ENCODE measurements around the gene TENT5C.

TENT5C gene

GRCh38 chr1:117567976-117568375 lies 37.9 kb upstream of the TENT5C start:
- no peaks in the 10 kb centered on the region for H3K27me3 ChIP-seq (ENCODE audit: insufficient read depth, low read length)
- no peaks in the 10 kb centered on the region for H3K9me3 ChIP-seq (ENCODE audit: low read length)
- H3K4me2 ChIP-seq (ENCODE audit: low read length): no peak overlapping the region
- H3F3A ChIP-seq (ENCODE audit: insufficient read depth, low read length): no peaks in the 10 kb centered on the region
- H3K4me1 ChIP-seq (ENCODE audit: insufficient read depth, low read length, severe bottlenecking): peaks cover 16% of the 10 kb centered on the region
- TF ChIP-seq EZH2 (IDR thresholded peaks at IDR 0.05; ENCODE audit: borderline replicate concordance, low read length) (no peak), CTCF (IDR thresholded peaks at IDR 0.05; ENCODE audit: low read length) (no peak)
- no peak overlapping the region for H3K27ac ChIP-seq (ENCODE audit: low read depth, low read length, poor library complexity, severe bottlenecking)
- H3K36me3 ChIP-seq (ENCODE audit: insufficient read depth, low read length): no peaks in the 10 kb centered on the region
- H3K4me3 ChIP-seq (ENCODE audit: low read depth, low read length, poor library complexity, severe bottlenecking): no peak overlapping the region
- no peaks in the 10 kb centered on the region for H4K20me1 ChIP-seq (ENCODE audit: insufficient read depth, low read length)
- H3K9me2 ChIP-seq (ENCODE audit: low read depth, low read length): no peaks in the 10 kb centered on the region
- H2AFZ ChIP-seq (ENCODE audit: low read length): no peak overlapping the region
- H3K79me2 ChIP-seq (ENCODE audit: insufficient read depth, low read length): no peaks in the 10 kb centered on the region
- H3K9ac ChIP-seq (ENCODE audit: low read length): no peak overlapping the region

- Histone ChIP-seq H3K4me2 (ENCODE audit: low read length) (no peak overlapping the region), H2AFZ (ENCODE audit: low read length) (no peak overlapping the region), H3K79me2 (ENCODE audit: insufficient read depth, low read length) (no peaks in the 10 kb centered on the region), H3K9ac (ENCODE audit: low read length) (no peak overlapping the region), H3K9me3 (ENCODE audit: low read length) (no peaks in the 10 kb centered on the region), H3K27me3 (ENCODE audit: insufficient read depth, low read length) (no peaks in the 10 kb centered on the region), H3K4me3 (ENCODE audit: low read depth, low read length, poor library complexity, severe bottlenecking) (no peak overlapping the region), H3K4me1 (ENCODE audit: insufficient read depth, low read length, severe bottlenecking) (peaks cover 17% of the 10 kb centered on the region), H3K27ac (ENCODE audit: low read depth, low read length, poor library complexity, severe bottlenecking) (no peak overlapping the region), H3K9me2 (ENCODE audit: low read depth, low read length) (no peaks in the 10 kb centered on the region), H3K36me3 (ENCODE audit: insufficient read depth, low read length) (no peaks in the 10 kb centered on the region), H4K20me1 (ENCODE audit: insufficient read depth, low read length) (no peaks in the 10 kb centered on the region), H3F3A (ENCODE audit: insufficient read depth, low read length) (no peaks in the 10 kb centered on the region)
- TF ChIP-seq EZH2 (IDR thresholded peaks at IDR 0.05; ENCODE audit: borderline replicate concordance, low read length) (no peak), CTCF (IDR thresholded peaks at IDR 0.05; ENCODE audit: low read length) (no peak)
Observed at GRCh38 chr1:117568999-117569398, 36.8 kb upstream of the TENT5C start.

- Histone ChIP-seq H3K36me3 (ENCODE audit: insufficient read depth, low read length) (no peaks in the 10 kb centered on the region), H2AFZ (ENCODE audit: low read length) (no peak overlapping the region)
- TF ChIP-seq CTCF (IDR thresholded peaks at IDR 0.05; ENCODE audit: low read length) (no peak), EZH2 (IDR thresholded peaks at IDR 0.05; ENCODE audit: borderline replicate concordance, low read length) (no peak)
Observed at GRCh38 chr1:117569856-117570255, 36.0 kb upstream of the TENT5C start.

More at GRCh38 chr1:117569856-117570255, 36.0 kb upstream of the TENT5C start:
- no peaks in the 10 kb centered on the region for H3K27me3 ChIP-seq (ENCODE audit: insufficient read depth, low read length)
- H3K27ac ChIP-seq (ENCODE audit: low read depth, low read length, poor library complexity, severe bottlenecking): no peak overlapping the region
- H3K79me2 ChIP-seq (ENCODE audit: insufficient read depth, low read length): no peaks in the 10 kb centered on the region
- no peaks in the 10 kb centered on the region for H4K20me1 ChIP-seq (ENCODE audit: insufficient read depth, low read length)
- no peaks in the 10 kb centered on the region for H3K9me3 ChIP-seq (ENCODE audit: low read length)
- H3K4me1 ChIP-seq (ENCODE audit: insufficient read depth, low read length, severe bottlenecking): peaks cover 17% of the 10 kb centered on the region
- H3F3A ChIP-seq (ENCODE audit: insufficient read depth, low read length): no peaks in the 10 kb centered on the region
- H3K4me3 ChIP-seq (ENCODE audit: low read depth, low read length, poor library complexity, severe bottlenecking): no peak overlapping the region
- H3K4me2 ChIP-seq (ENCODE audit: low read length): no peak overlapping the region
- H3K9ac ChIP-seq (ENCODE audit: low read length): no peak overlapping the region
- H3K9me2 ChIP-seq (ENCODE audit: low read depth, low read length): no peaks in the 10 kb centered on the region

Measured in OCI-LY1 (cell line).